Measurements from ENCODE around the gene RHOF.

DNA sequence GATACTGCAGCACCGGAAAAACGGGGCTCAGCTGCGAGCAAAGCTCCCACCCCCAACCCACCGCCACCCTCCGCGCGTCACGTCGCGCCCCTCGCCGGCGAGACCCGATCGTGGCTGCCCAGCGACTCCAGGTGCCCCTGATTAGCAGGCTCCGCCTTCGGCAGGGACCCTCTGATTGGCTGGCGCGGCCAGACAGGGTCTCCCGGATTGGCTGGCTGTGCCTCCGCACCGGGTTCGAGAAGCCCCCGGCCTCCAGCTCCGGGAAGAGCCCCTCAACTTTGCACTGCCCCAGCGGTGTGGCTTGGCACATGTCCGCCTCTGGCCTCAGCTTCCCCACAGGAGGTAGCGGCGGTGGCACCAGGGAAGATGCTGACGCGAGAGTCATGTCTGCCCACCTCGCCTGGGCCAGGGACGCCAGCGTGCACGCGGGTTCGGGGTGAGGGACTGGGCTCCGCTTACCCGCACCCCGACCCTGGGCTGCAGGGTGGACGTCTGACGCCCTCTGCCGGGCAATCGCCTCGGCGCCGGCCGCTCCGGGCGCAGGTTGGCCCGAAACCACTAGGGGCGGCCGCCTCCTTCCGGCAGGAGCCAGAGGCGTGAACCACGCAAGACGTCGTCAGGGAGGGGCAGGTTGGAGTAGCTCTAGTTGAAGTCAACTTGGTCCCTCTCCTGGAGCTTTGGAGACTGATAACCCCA is 498 bp upstream of the RHOF start:
- TF ChIP-seq POLR2A (IDR thresholded peaks at IDR 0.05) = peak in 1 of 2 donors; percentile 28
- TF ChIP-seq, protein P1, sequence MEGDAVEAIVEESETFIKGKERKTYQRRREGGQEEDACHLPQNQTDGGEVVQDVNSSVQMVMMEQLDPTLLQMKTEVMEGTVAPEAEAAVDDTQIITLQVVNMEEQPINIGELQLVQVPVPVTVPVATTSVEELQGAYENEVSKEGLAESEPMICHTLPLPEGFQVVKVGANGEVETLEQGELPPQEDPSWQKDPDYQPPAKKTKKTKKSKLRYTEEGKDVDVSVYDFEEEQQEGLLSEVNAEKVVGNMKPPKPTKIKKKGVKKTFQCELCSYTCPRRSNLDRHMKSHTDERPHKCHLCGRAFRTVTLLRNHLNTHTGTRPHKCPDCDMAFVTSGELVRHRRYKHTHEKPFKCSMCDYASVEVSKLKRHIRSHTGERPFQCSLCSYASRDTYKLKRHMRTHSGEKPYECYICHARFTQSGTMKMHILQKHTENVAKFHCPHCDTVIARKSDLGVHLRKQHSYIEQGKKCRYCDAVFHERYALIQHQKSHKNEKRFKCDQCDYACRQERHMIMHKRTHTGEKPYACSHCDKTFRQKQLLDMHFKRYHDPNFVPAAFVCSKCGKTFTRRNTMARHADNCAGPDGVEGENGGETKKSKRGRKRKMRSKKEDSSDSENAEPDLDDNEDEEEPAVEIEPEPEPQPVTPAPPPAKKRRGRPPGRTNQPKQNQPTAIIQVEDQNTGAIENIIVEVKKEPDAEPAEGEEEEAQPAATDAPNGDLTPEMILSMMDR (IDR thresholded peaks at IDR 0.05) = peak; percentile 98 to 100 (median 100)
